Glutamatergic neuron (in vitro differentiated cells): ENCODE results near the gene TSSC4. TPM values are rescaled to one million over a fixed set of nuclear protein-coding genes. Genes with fewer than 3 reads are reported as not detected.
"Not testable (repeated sequence)": the region's sequence is repeated elsewhere in the genome, so short reads cannot be mapped to it uniquely, and the experiment has no call there.

ENCODE experiments used
- DNase-seq: peaks from one replicate; pipeline ENCODE4 v3.0.0; 2022
- H3K27ac Mint-ChIP-seq: one replicate; pipeline ENCODE4 v1.8.0; 2020; ENCODE audit warnings: mild to moderate bottlenecking, mixed read lengths, inconsistent platforms; ENCODE audit not compliant: unreplicated experiment
- H3K27me3 Mint-ChIP-seq: one replicate; pipeline ENCODE4 v1.8.0; 2020; ENCODE audit warnings: mild to moderate bottlenecking, moderate library complexity, mixed read lengths, inconsistent platforms; ENCODE audit not compliant: unreplicated experiment
- H3K36me3 Mint-ChIP-seq: one replicate; pipeline ENCODE4 v1.8.0; 2020; ENCODE audit warnings: mild to moderate bottlenecking, mixed read lengths, inconsistent platforms; ENCODE audit not compliant: unreplicated experiment
- H3K4me1 Mint-ChIP-seq: one replicate; pipeline ENCODE4 v1.8.0; 2020; ENCODE audit warnings: mild to moderate bottlenecking, low read depth, mixed read lengths, inconsistent platforms; ENCODE audit not compliant: unreplicated experiment
- H3K4me3 Mint-ChIP-seq: one replicate; pipeline ENCODE4 v1.8.0; 2020; ENCODE audit warnings: mild to moderate bottlenecking, mixed read lengths, inconsistent platforms; ENCODE audit not compliant: unreplicated experiment
- H3K9me3 Mint-ChIP-seq: one replicate; pipeline ENCODE4 v1.8.0; 2020; ENCODE audit warnings: mild to moderate bottlenecking, moderate library complexity, mixed read lengths, inconsistent platforms; ENCODE audit not compliant: unreplicated experiment
- long read RNA-seq: library from polyadenylated mRNA; unstranded; transcript quantifications from one replicate; pipeline ENCODE4 v2.0.0, GENCODE V29; 2020; ENCODE audit not compliant: unreplicated experiment
- total RNA-seq: library from RNA; stranded (reverse); fragmentation: NEBNext Ultra II Directional; extraction: Animal tissue kit (Norgen Biotek cat#: 25700); gene quantifications from one replicate; pipeline ENCODE4 v1.2.1, GENCODE V29; 2021; ENCODE audit not compliant: unreplicated experiment
- TF ChIP-seq, protein P1 (sequence below): fragments of 200-600 bp; sonication (generic); IDR thresholded peaks from one replicate; pipeline ENCODE4 v1.5.0; 2021; ENCODE audit not compliant: partially characterized antibody, unreplicated experiment

The TSSC4 gene
- total RNA-seq, result 49.7 TPM
- long read RNA-seq, transcript TSSC4-201 (3 exons, 1,686 nt), result major isoform, 40 of 53 reads
- long read RNA-seq, transcript TSSC4-210 (2 exons, 912 nt), result minor isoform, 5 of 53 reads
- long read RNA-seq, partial matches to known transcripts, result 3 of 53 reads
- long read RNA-seq, other reads (novel, unspliced or antisense), result 2 of 53 reads

DNA sequence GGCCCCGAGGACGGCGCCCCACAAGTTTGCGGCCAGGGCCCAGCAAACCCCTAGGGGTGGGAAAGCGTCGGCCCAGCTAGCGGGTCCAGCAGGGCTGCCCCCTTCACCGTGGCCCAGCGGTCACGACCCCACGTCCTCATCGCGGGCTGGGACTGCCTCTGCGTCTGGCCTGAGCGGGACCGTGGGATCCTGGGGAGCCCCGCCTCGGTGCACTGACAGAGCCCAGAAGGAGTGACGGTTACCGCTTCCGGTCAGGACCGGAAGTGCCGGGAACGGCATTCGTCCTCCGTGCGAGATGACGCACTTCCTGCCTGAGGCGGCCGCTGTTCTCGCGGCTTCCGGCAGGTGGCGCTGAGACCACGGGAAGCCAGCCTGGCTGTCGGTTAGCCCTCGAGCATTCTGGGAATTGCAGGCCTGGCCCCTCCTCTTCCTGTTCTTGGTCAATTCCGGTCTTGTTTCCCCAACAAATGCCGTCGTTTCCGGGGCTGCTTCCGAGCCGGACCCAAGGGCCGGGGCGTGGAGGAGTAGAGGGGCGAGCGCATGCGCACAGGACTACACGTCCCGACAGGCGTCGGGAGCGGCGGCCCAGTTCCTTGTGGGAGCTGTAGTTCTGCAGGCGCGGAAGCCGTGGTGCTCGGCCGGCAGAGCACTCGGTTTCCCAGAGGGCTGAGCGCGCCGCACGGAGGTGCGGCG is at the start of gene TSSC4:
TSS of gene TSSC4 (plus strand) at position 682 of the 693 bp plus-strand sequence. CDS start 1,884 bp downstream, outside the sequence.
- peak within 1 kb of the TSS; percentile 92 for H3K4me3 Mint-ChIP-seq
- peaks cover 5% of the 10 kb centered on the region for H3K4me1 Mint-ChIP-seq
- no peaks in the 10 kb centered on the region for H3K36me3 Mint-ChIP-seq
- H3K27me3 Mint-ChIP-seq, result peaks cover 6% of the 10 kb centered on the region
- DNase-seq, result peak; percentile 97
- TF ChIP-seq, protein P1, sequence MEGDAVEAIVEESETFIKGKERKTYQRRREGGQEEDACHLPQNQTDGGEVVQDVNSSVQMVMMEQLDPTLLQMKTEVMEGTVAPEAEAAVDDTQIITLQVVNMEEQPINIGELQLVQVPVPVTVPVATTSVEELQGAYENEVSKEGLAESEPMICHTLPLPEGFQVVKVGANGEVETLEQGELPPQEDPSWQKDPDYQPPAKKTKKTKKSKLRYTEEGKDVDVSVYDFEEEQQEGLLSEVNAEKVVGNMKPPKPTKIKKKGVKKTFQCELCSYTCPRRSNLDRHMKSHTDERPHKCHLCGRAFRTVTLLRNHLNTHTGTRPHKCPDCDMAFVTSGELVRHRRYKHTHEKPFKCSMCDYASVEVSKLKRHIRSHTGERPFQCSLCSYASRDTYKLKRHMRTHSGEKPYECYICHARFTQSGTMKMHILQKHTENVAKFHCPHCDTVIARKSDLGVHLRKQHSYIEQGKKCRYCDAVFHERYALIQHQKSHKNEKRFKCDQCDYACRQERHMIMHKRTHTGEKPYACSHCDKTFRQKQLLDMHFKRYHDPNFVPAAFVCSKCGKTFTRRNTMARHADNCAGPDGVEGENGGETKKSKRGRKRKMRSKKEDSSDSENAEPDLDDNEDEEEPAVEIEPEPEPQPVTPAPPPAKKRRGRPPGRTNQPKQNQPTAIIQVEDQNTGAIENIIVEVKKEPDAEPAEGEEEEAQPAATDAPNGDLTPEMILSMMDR, result peak; percentile 98
- H3K9me3 Mint-ChIP-seq, result peaks cover 5% of the 10 kb centered on the region
- H3K27ac Mint-ChIP-seq, result peak within 1 kb of the TSS; percentile 64

DNA sequence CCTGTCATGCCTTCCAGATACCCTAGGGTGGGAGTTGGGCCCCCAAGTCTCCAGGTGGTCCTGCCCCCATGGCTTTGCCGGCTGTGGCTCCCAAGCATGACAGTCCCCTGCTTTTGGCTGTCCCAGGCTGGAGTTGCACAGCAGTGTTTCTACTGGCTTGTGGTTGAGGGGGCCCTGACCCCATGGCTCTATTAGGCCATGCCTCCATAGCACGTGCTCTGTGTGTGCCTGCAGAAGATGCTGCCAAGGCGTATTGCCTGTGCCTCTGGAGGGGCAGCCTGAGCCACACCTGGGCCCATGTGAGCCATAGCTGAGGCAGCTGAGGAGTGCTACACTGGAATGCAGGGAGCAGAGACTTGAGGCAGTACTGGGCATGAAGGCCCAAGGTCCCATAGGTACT is 48.8 kb upstream of the TSSC4 start:
- H3K27ac Mint-ChIP-seq, result no peak overlapping the region
- TF ChIP-seq, protein P1, result no peak
- no peak overlapping the region for H3K4me3 Mint-ChIP-seq
- H3K9me3 Mint-ChIP-seq, result peaks cover 6% of the 10 kb centered on the region
- H3K36me3 Mint-ChIP-seq, result peaks cover 14% of the 10 kb centered on the region
- no peak for DNase-seq
- peaks cover 1% of the 10 kb centered on the region for H3K27me3 Mint-ChIP-seq
- no peaks in the 10 kb centered on the region for H3K4me1 Mint-ChIP-seq

DNA sequence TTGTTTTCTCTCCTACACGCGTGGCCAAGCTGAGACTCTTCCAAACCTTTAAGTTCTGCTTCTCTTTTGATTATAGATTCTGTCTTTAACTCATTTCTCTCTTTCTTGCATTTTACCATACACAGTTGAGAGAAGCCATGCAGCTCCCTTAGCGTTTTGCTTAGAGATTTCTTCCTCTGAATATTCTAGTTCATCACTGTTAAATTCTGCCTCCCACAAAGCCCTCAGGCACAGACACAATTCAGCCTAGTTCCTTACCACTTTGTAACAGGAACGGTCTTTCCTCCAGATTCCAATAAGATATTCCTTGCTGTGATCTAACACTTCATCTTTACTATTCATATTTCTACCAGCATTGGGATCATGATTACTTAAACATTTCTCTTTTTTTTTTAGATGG is 48.1 kb upstream of the TSSC4 start:
- no peaks in the 10 kb centered on the region for H3K4me1 Mint-ChIP-seq
- peaks cover 16% of the 10 kb centered on the region for H3K36me3 Mint-ChIP-seq
- no peak for DNase-seq
- H3K9me3 Mint-ChIP-seq, result peaks cover 6% of the 10 kb centered on the region
- no peak overlapping the region for H3K27ac Mint-ChIP-seq
- H3K4me3 Mint-ChIP-seq, result no peak overlapping the region
- peaks cover 1% of the 10 kb centered on the region for H3K27me3 Mint-ChIP-seq
- TF ChIP-seq, protein P1, result no peak

GRCh38 chr11:2355000-2355644 is 45.4 kb upstream of the TSSC4 start:
- TF ChIP-seq, protein P1, result no peak
- H3K4me3 Mint-ChIP-seq, result no peak overlapping the region
- H3K9me3 Mint-ChIP-seq, result peaks cover 9% of the 10 kb centered on the region
- no peak for DNase-seq
- peaks cover 1% of the 10 kb centered on the region for H3K27me3 Mint-ChIP-seq
- no peaks in the 10 kb centered on the region for H3K4me1 Mint-ChIP-seq
- peaks cover 6% of the 10 kb centered on the region for H3K36me3 Mint-ChIP-seq
- no peak overlapping the region for H3K27ac Mint-ChIP-seq

DNA sequence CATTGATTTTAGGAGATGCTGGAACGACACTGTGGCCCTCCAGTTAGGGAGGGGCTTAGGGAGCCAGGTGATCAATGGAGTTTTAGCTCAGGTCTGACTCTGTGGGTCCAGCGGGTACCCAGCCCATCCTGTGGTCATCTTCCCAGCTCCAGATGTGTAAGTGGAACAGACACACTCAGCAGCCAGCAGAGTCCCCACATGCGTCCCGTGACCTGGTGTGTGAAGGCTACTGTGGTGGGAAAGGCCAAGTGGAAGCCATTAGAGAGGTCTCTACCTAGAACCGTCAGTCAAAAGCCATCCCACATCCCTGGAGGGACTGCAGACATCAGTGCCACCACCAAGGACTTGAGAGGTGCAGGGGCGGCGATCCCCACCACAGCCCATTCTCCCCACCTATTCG is 43.3 kb upstream of the TSSC4 start:
- DNase-seq, result no peak
- Mint-ChIP-seq H3K4me3 (no peak overlapping the region), H3K9me3 (peaks cover 11% of the 10 kb centered on the region), H3K27me3 (peaks cover 5% of the 10 kb centered on the region), H3K36me3 (peaks cover 6% of the 10 kb centered on the region), H3K27ac (no peak overlapping the region), H3K4me1 (no peaks in the 10 kb centered on the region)
- TF ChIP-seq, protein P1, result no peak

DNA sequence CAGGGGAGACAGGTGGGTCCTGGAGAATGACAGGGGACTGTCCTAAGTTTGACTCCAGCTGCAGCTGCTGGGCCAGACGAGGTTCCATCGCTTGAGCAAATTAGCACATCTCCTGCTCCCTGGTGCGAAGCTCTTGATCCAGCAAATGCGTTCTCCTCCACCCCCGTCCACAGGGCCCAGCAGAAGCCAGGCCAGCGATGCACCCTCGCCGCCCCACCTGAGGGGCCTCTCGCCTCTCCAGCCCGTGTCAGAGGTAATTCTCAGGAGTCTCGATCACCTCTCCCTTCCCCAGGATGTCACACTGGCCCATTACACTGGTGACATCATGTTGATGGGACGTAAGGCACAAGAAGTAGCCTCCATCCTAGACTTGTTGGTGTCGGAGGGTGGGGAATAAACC is 42.9 kb upstream of the TSSC4 start:
- not testable (repeated sequence) for DNase-seq, H3K9me3 Mint-ChIP-seq, H3K27me3 Mint-ChIP-seq, H3K4me1 Mint-ChIP-seq, H3K36me3 Mint-ChIP-seq, H3K4me3 Mint-ChIP-seq, H3K27ac Mint-ChIP-seq
